HepG2 (cell line): ENCODE measurements around the gene PRR22. TPM values are rescaled to one million over a fixed set of nuclear protein-coding genes. Genes with fewer than 3 reads are reported as not detected.

Source experiments
- CTCF ChIP-seq: sonication (generic); formaldehyde crosslinking; IDR thresholded peaks from 2 replicates; pipeline ENCODE4 v1.5.0; 2020; ENCODE audit warnings: mild to moderate bottlenecking, missing genetic modification reagents, moderate library complexity
- ELF3 ChIP-seq: IDR thresholded peaks from 2 replicates; pipeline ENCODE4 v1.6.1; 2016; ENCODE audit warnings: missing genetic modification reagents, missing compliant biosample characterization
- ERF ChIP-seq: IDR thresholded peaks from 2 replicates; pipeline ENCODE4 v1.6.1; 2018; ENCODE audit warnings: missing biosample characterization, missing genetic modification reagents
- FOXM1 ChIP-seq: sonication (generic); formaldehyde crosslinking; IDR thresholded peaks from 2 replicates; pipeline ENCODE4 v1.5.0; 2020; ENCODE audit warnings: missing genetic modification reagents
- HMGXB4 ChIP-seq, 2 experiments: sonication (generic) in 1 of 2; formaldehyde crosslinking in 1 of 2; IDR thresholded peaks; 2 replicates each; pipeline versions ENCODE4 v1.4.0 to v1.6.1; 2018 to 2020; ENCODE audit warnings: missing genetic modification reagents in 2 of 2, borderline replicate concordance in 1 of 2, low read depth in 1 of 2, mild to moderate bottlenecking in 1 of 2, missing biosample characterization in 1 of 2
- KDM5B ChIP-seq: sonication (generic); formaldehyde crosslinking; IDR thresholded peaks from 2 replicates; pipeline ENCODE4 v1.4.0; 2020; ENCODE audit warnings: missing genetic modification reagents, mild to moderate bottlenecking, borderline replicate concordance
- NFE2L2 ChIP-seq: fragments of 150-350 bp; IDR thresholded peaks from 2 replicates; pipeline ENCODE4 v1.6.1; 2014; ENCODE audit warnings: low read length
- NFKBIZ ChIP-seq: IDR thresholded peaks from 2 replicates; pipeline ENCODE4 v1.6.1; 2018; ENCODE audit warnings: missing genetic modification reagents, missing compliant biosample characterization
- NR2F6 ChIP-seq, 2 experiments: IDR thresholded peaks; 2 replicates each; pipeline ENCODE4 v1.6.1; 2016; ENCODE audit warnings: antibody characterized with exemption in 1 of 2, mild to moderate bottlenecking in 1 of 2
- RXRA ChIP-seq: sonication (generic); formaldehyde crosslinking; IDR thresholded peaks from 2 replicates; pipeline ENCODE4 v1.5.1; 2020; ENCODE audit warnings: missing genetic modification reagents
- SIX4 ChIP-seq: sonication (generic); formaldehyde crosslinking; IDR thresholded peaks from 2 replicates; pipeline ENCODE4 v1.4.0; 2020; ENCODE audit warnings: missing genetic modification reagents
- TEAD3 ChIP-seq: optimal IDR thresholded peaks from 2 replicates; pipeline ENCODE3; 2016; ENCODE audit warnings: borderline replicate concordance
- ZBTB46 ChIP-seq: sonication (generic); formaldehyde crosslinking; IDR thresholded peaks from 2 replicates; pipeline ENCODE4 v1.4.0; 2020; ENCODE audit warnings: mild to moderate bottlenecking, missing genetic modification reagents, borderline replicate concordance
- ZMYM3 ChIP-seq: sonication (generic); formaldehyde crosslinking; IDR thresholded peaks from 2 replicates; pipeline ENCODE4 v1.5.1; 2020; ENCODE audit warnings: mild to moderate bottlenecking, missing genetic modification reagents
- ZNF333 ChIP-seq: sonication (generic); formaldehyde crosslinking; IDR thresholded peaks from 2 replicates; pipeline ENCODE4 v1.4.0; 2020; ENCODE audit warnings: mild to moderate bottlenecking, missing genetic modification reagents, borderline replicate concordance
- ZNF558 ChIP-seq: sonication (generic); formaldehyde crosslinking; IDR thresholded peaks from 2 replicates; pipeline ENCODE4 v1.9.0; 2022; ENCODE audit warnings: mild to moderate bottlenecking, missing genetic modification reagents, borderline replicate concordance
- ZNF746 ChIP-seq: sonication (generic); formaldehyde crosslinking; IDR thresholded peaks from 2 replicates; pipeline ENCODE4 v1.8.0; 2022; ENCODE audit warnings: mild to moderate bottlenecking, missing genetic modification reagents
- polyA plus RNA-seq, 8 experiments: library from polyadenylated mRNA; depleted of rRNA in 3 of 8; stranded (reverse) in 7 of 8; unstranded in 1 of 8; fragments of >200 nt; fragmentation: Illumina TruSeq in 4 of 8; extraction: Trizol in 4 of 8; gene quantifications; 2 replicates each; pipeline versions ENCODE4 v1.2.1 to v1.2.3, GENCODE V29; 2011 to 2016; ENCODE audit warnings: low read depth in 4 of 8, missing spikeins in 1 of 8, mixed read lengths in 1 of 8; ENCODE audit not compliant: insufficient read depth in 1 of 8
- total RNA-seq, 5 experiments: library from RNA; depleted of rRNA; stranded (reverse); fragments of >200 nt; fragmentation: Illumina TruSeq; extraction: Trizol; gene quantifications; 2 replicates each; pipeline ENCODE4 v1.2.3, GENCODE V29; 2016; ENCODE audit warnings: low read depth in 1 of 5
- TF ChIP-seq, protein P1 (sequence below): sonication (generic); IDR thresholded peaks from 2 replicates; pipeline ENCODE4 v1.6.1; 2016; ENCODE audit warnings: low read depth, borderline replicate concordance
- TF ChIP-seq, protein P2 (sequence below): sonication (generic); formaldehyde crosslinking; IDR thresholded peaks from 2 replicates; pipeline ENCODE4 v1.4.0; 2020; ENCODE audit warnings: missing genetic modification reagents

The PRR22 gene
- total and polyA plus RNA-seq, 2 of the 13 experiments (the other 11 are each of a cell fraction or from before 2014, with no cell fraction given): 0.84 to 2.3 TPM

DNA sequence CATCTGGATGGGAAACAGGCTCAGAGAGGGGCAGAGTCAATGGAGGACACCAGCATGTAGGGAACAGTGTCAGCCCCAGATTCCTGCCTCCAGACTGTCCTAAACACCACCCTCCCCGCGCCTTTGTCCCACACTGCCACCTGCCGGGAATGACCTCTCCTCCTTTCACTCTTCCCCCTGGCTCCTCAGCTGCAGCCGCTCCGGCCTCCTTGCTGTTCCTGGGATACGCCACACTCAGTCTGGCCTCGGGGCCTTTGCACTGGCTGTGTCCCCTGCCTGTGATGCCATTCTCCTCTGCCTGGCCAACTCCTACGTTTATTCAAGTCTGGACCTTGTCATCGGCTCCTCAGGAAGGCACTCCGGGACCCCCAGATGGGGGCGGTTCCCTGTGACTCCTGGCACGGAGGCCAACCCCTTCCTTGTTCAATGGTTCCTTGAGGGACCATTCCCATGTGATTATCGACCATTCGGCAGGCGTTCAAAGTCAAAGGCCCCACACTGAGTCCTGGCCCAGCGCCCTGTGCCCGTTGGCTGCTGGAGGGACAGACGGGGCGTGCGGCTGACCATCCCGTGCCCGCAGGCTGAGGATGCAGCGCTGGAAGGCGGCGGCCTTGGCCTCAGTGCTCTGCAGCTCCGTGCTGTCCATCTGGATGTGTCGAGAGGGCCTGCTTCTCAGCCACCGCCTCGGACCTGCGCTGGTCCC, 39.2 kb upstream of the PRR22 start (continued):
- TF ChIP-seq ZMYM3 (peak; percentile 60), CTCF (CRISPR knock-in tag) (peak; percentile 83), RXRA (CRISPR knock-in tag) (peak; percentile 21; the same call in 1 of the 2 replicates), ZNF746 (CRISPR knock-in tag) (no peak), TEAD3 (CRISPR knock-in tag) (peak; percentile 24), ZNF333 (0 out of 2 replicates have a peak, but pooled peaks have one; percentile 72), NFE2L2 (no peak), NFKBIZ (CRISPR knock-in tag) (no peak), KDM5B (0 out of 2 replicates have a peak, but pooled peaks have one; percentile 40), ERF (CRISPR knock-in tag) (0 out of 2 replicates have a peak, but pooled peaks have one; percentile 27), ZBTB46 (CRISPR knock-in tag) (no peak), SIX4 (CRISPR knock-in tag) (no peak), ZNF558 (CRISPR knock-in tag) (no peak), HMGXB4 (CRISPR knock-in tag; IDR thresholded peaks at IDR 0.05; ENCODE audit: borderline replicate concordance in 1 of 2, low read depth in 1 of 2) (peak in 1 of 2 experiments; percentile 36; a peak in 1 of 4 replicates), FOXM1 (CRISPR knock-in tag) (no peak), ELF3 (CRISPR knock-in tag) (0 out of 2 replicates have a peak, but pooled peaks have one; percentile 16), NR2F6 (IDR thresholded peaks at IDR 0.05) (no peak), NR2F6 (CRISPR knock-in tag; IDR thresholded peaks at IDR 0.05) (peak; percentile 8; the same call in 1 of the 2 replicates)
- TF ChIP-seq, protein P1, sequence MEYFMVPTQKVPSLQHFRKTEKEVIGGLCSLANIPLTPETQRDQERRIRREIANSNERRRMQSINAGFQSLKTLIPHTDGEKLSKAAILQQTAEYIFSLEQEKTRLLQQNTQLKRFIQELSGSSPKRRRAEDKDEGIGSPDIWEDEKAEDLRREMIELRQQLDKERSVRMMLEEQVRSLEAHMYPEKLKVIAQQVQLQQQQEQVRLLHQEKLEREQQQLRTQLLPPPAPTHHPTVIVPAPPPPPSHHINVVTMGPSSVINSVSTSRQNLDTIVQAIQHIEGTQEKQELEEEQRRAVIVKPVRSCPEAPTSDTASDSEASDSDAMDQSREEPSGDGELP: no peak
- TF ChIP-seq, protein P2, sequence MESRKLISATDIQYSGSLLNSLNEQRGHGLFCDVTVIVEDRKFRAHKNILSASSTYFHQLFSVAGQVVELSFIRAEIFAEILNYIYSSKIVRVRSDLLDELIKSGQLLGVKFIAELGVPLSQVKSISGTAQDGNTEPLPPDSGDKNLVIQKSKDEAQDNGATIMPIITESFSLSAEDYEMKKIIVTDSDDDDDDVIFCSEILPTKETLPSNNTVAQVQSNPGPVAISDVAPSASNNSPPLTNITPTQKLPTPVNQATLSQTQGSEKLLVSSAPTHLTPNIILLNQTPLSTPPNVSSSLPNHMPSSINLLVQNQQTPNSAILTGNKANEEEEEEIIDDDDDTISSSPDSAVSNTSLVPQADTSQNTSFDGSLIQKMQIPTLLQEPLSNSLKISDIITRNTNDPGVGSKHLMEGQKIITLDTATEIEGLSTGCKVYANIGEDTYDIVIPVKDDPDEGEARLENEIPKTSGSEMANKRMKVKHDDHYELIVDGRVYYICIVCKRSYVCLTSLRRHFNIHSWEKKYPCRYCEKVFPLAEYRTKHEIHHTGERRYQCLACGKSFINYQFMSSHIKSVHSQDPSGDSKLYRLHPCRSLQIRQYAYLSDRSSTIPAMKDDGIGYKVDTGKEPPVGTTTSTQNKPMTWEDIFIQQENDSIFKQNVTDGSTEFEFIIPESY (CRISPR knock-in tag): peak; percentile 61; the same call in 1 of the 2 replicates
